Astrocyte (in vitro differentiated cells and primary cell): ENCODE data around the gene KIAA1217. TPM values are rescaled to one million over a fixed set of nuclear protein-coding genes. Genes with fewer than 3 reads are reported as not detected.

Experiments
- DNase-seq: peaks from one replicate; pipeline ENCODE4 v3.0.0-alpha.2; 2010; ENCODE audit warnings: low read depth
- FAIRE-seq: peaks from 2 replicates; lab custom pipeline; 2011; peaks lifted over from hg19 to GRCh38; lab: Jason Lieb, UNC
- H2AFZ ChIP-seq: 2 replicates; pipeline ENCODE4 v1.6.0; 2012; ENCODE audit warnings: low read depth, low read length, inconsistent platforms
- H3K27ac ChIP-seq: 2 replicates; pipeline ENCODE4 v1.5.1; 2011; ENCODE audit warnings: low read depth, low read length, inconsistent platforms
- H3K27me3 ChIP-seq: 2 replicates; pipeline ENCODE4 v1.6.0; 2011; ENCODE audit warnings: low read length, inconsistent platforms; ENCODE audit not compliant: insufficient read depth
- H3K36me3 ChIP-seq: 2 replicates; pipeline ENCODE4 v1.5.1; 2011; ENCODE audit warnings: low read length, inconsistent platforms; ENCODE audit not compliant: insufficient read depth
- H3K4me1 ChIP-seq: 2 replicates; pipeline ENCODE4 v1.5.1; 2011; ENCODE audit warnings: low read length, inconsistent platforms; ENCODE audit not compliant: insufficient read depth
- H3K4me2 ChIP-seq: 2 replicates; pipeline ENCODE4 v1.6.0; 2012; ENCODE audit warnings: low read length, inconsistent platforms
- H3K4me3 ChIP-seq: 2 replicates; pipeline ENCODE4 v1.5.1; 2011; ENCODE audit warnings: low read depth, mild to moderate bottlenecking, low read length, inconsistent platforms; ENCODE audit not compliant: insufficient read depth
- H3K79me2 ChIP-seq: 2 replicates; pipeline ENCODE4 v1.6.0; 2012; ENCODE audit warnings: mild to moderate bottlenecking, low read length, inconsistent platforms; ENCODE audit not compliant: insufficient read depth
- H3K9ac ChIP-seq: 2 replicates; pipeline ENCODE4 v1.6.0; 2012; ENCODE audit warnings: mild to moderate bottlenecking, low read length, inconsistent platforms
- H3K9me3 ChIP-seq: 2 replicates; pipeline ENCODE4 v1.5.1; 2012; ENCODE audit warnings: low read depth, mild to moderate bottlenecking, low read length, inconsistent platforms; ENCODE audit not compliant: insufficient read depth
- H4K20me1 ChIP-seq: 2 replicates; pipeline ENCODE4 v1.6.0; 2012; ENCODE audit warnings: low read length, inconsistent platforms; ENCODE audit not compliant: insufficient read depth
- H3K27ac Mint-ChIP-seq: one replicate; pipeline ENCODE4 v1.8.0; 2021; ENCODE audit warnings: mild to moderate bottlenecking, mixed read lengths; ENCODE audit not compliant: unreplicated experiment
- H3K27me3 Mint-ChIP-seq: one replicate; pipeline ENCODE4 v1.8.0; 2021; ENCODE audit warnings: low read depth, mixed read lengths; ENCODE audit not compliant: unreplicated experiment
- H3K36me3 Mint-ChIP-seq: one replicate; pipeline ENCODE4 v1.8.0; 2021; ENCODE audit warnings: low read depth, mixed read lengths; ENCODE audit not compliant: unreplicated experiment
- H3K4me1 Mint-ChIP-seq: one replicate; pipeline ENCODE4 v1.8.0; 2021; ENCODE audit warnings: low read depth, mixed read lengths; ENCODE audit not compliant: unreplicated experiment
- H3K4me3 Mint-ChIP-seq: one replicate; pipeline ENCODE4 v1.8.0; 2021; ENCODE audit warnings: mild to moderate bottlenecking, moderate library complexity, mixed read lengths; ENCODE audit not compliant: unreplicated experiment
- H3K9me3 Mint-ChIP-seq: one replicate; pipeline ENCODE4 v1.8.0; 2021; ENCODE audit warnings: mild to moderate bottlenecking, mixed read lengths; ENCODE audit not compliant: unreplicated experiment
- EZH2 ChIP-seq: IDR thresholded peaks from 2 replicates; pipeline ENCODE4 v1.6.1; 2012; ENCODE audit warnings: mild to moderate bottlenecking, low read length, inconsistent platforms; ENCODE audit not compliant: insufficient read depth
- total RNA-seq: library from RNA; stranded (reverse); gene quantifications from 2 replicates; pipeline ENCODE4 v1.2.1, GENCODE V29; 2021
- TF ChIP-seq, protein P1 (sequence below): IDR thresholded peaks from 2 replicates; pipeline ENCODE4 v1.5.1; 2011; ENCODE audit warnings: low read depth, mild to moderate bottlenecking, inconsistent platforms, low read length, moderate library complexity; ENCODE audit not compliant: insufficient read depth

Gene KIAA1217
- total RNA-seq, 1 donor from 2014 or later: 31.8 TPM

DNA sequence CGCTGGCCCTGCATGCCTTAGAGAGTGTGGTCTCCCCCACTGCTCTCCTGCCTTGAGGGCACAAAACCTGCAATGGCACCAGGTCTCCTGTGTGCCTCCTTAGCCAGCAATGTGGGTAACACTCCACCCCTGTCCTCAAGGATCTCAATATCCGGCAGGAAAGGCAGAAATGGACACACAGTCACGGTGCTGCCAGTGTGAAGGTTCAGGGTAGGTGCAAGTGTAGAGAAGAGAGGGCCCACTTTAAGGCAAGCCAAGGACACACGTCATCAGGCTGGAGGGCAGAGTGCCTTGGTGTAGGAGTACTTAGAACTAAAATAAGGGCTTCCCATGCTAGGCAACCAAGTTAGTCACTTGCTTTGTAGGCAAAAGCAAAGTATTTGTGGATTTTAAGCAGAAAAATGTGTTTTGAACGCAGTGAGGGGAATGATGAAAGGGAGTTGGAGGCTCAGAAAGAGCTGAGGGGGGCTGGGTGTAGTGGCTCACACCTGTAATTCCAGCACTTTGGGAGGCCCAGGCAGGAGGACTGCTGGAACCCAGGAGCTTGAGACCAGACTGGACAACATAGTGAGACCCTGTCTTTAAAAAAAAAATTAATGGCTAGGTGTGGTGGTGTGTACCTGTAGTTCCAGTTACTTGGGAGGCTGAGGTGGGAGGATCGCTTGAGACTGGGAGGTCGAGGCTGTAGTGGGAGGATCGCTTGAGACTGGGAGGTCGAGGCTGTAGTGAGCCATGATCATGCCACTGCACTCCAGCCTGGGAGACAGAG lies 361.9 kb downstream of the KIAA1217 start:
- no peak for TF ChIP-seq EZH2
- TF ChIP-seq, protein P1, sequence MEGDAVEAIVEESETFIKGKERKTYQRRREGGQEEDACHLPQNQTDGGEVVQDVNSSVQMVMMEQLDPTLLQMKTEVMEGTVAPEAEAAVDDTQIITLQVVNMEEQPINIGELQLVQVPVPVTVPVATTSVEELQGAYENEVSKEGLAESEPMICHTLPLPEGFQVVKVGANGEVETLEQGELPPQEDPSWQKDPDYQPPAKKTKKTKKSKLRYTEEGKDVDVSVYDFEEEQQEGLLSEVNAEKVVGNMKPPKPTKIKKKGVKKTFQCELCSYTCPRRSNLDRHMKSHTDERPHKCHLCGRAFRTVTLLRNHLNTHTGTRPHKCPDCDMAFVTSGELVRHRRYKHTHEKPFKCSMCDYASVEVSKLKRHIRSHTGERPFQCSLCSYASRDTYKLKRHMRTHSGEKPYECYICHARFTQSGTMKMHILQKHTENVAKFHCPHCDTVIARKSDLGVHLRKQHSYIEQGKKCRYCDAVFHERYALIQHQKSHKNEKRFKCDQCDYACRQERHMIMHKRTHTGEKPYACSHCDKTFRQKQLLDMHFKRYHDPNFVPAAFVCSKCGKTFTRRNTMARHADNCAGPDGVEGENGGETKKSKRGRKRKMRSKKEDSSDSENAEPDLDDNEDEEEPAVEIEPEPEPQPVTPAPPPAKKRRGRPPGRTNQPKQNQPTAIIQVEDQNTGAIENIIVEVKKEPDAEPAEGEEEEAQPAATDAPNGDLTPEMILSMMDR: no peak
- H3K79me2 ChIP-seq: no peaks in the 10 kb centered on the region
- H3K4me1 ChIP-seq: no peaks in the 10 kb centered on the region
- no peak overlapping the region for H2AFZ ChIP-seq
- H3K9ac ChIP-seq: no peak overlapping the region
- H3K4me2 ChIP-seq: no peak overlapping the region
- no peak for FAIRE-seq
- H3K27ac ChIP-seq: no peak overlapping the region
- Mint-ChIP-seq H3K27ac (no peak overlapping the region), H3K36me3 (peaks cover 5% of the 10 kb centered on the region), H3K9me3 (no peaks in the 10 kb centered on the region), H3K4me3 (no peak overlapping the region), H3K27me3 (peaks cover 8% of the 10 kb centered on the region), H3K4me1 (peaks cover 3% of the 10 kb centered on the region)
- H3K36me3 ChIP-seq: no peaks in the 10 kb centered on the region
- no peaks in the 10 kb centered on the region for H4K20me1 ChIP-seq
- no peak for DNase-seq
- no peaks in the 10 kb centered on the region for H3K27me3 ChIP-seq
- H3K9me3 ChIP-seq: no peaks in the 10 kb centered on the region
- H3K4me3 ChIP-seq: no peak overlapping the region

DNA sequence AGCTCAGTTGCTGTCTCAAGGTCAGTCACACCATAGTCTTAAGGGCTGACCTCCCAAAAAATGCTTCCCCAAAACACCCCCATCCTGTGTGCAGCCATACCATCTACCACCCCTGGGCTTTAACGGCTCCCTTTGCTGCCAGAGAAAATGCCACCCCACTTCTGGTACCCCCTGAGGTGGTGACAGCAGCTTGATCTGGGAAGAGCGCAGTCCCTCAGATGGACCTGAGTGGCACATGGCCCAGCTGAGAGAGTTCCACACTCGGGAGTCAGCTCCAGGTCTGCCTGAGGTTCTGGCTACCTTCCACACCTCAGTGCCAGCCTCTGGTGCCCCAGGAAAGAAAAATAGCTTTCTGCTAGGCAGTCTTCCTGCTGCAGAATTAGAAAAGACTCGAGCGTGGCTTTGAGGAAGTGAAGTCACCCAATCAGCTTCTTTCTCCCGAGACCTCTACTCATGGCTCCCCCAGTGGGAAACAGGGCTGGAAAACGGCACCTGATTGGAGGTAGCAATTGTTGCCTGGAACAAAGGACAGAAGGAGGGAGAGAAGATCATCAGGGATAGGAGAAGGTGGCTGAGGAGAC lies 363.0 kb downstream of the KIAA1217 start:
- Histone ChIP-seq H3K79me2 (no peaks in the 10 kb centered on the region), H3K4me3 (no peak overlapping the region), H3K36me3 (no peaks in the 10 kb centered on the region), H3K9me3 (no peaks in the 10 kb centered on the region), H2AFZ (no peak overlapping the region), H3K9ac (no peak overlapping the region), H3K4me1 (no peaks in the 10 kb centered on the region), H3K27me3 (no peaks in the 10 kb centered on the region), H3K4me2 (no peak overlapping the region), H3K27ac (no peak overlapping the region), H4K20me1 (no peaks in the 10 kb centered on the region)
- Mint-ChIP-seq H3K9me3 (no peaks in the 10 kb centered on the region), H3K4me3 (no peak overlapping the region), H3K27ac (no peak overlapping the region), H3K27me3 (peaks cover 8% of the 10 kb centered on the region), H3K4me1 (peaks cover 3% of the 10 kb centered on the region), H3K36me3 (peaks cover 5% of the 10 kb centered on the region)
- DNase-seq: no peak
- TF ChIP-seq, protein P1: no peak
- TF ChIP-seq EZH2: no peak
- FAIRE-seq: no peak

DNA sequence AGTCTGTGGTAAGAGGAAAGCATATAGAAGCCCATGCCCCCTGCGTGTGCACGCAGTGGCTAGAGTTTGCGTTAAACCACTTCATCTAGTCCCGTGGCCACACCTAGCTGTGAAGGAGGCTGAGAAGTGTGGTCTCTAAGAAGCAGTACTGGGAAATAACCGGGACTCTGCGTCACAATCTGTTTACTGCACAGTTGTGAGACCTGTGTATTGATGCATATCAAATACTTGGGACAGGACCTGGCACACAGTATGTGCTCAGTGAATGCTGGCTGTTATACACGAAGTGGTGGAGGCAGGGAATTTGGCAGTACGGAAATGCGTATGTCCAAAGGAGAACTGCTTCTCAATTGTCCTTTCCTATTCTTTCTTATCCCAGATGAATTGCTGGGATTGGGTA lies 365.2 kb downstream of the KIAA1217 start:
- no peak overlapping the region for H3K27ac ChIP-seq
- H3K9ac ChIP-seq: no peak overlapping the region
- H3K36me3 Mint-ChIP-seq: peaks cover 5% of the 10 kb centered on the region
- no peak overlapping the region for H3K4me2 ChIP-seq
- TF ChIP-seq, protein P1: no peak
- no peak for TF ChIP-seq EZH2
- no peak overlapping the region for H3K4me3 Mint-ChIP-seq
- H3K9me3 ChIP-seq: no peaks in the 10 kb centered on the region
- H3K27me3 ChIP-seq: no peaks in the 10 kb centered on the region
- H3K27me3 Mint-ChIP-seq: peaks cover 8% of the 10 kb centered on the region
- H3K4me1 Mint-ChIP-seq: peaks cover 3% of the 10 kb centered on the region
- H3K4me3 ChIP-seq: no peak overlapping the region
- no peaks in the 10 kb centered on the region for H3K36me3 ChIP-seq
- no peak overlapping the region for H2AFZ ChIP-seq
- H3K79me2 ChIP-seq: no peaks in the 10 kb centered on the region
- FAIRE-seq (no peak), DNase-seq (no peak)
- no peaks in the 10 kb centered on the region for H3K4me1 ChIP-seq
- H3K9me3 Mint-ChIP-seq: no peaks in the 10 kb centered on the region
- H3K27ac Mint-ChIP-seq: no peak overlapping the region
- H4K20me1 ChIP-seq: no peaks in the 10 kb centered on the region
